GM12873 (cell line): ENCODE data around the gene MSI2.

Experiments used
- CTCF ChIP-seq: IDR thresholded peaks from 2 replicates; pipeline ENCODE4 v1.5.1; 2012; ENCODE audit warnings: low read depth, mild to moderate bottlenecking, moderate library complexity, low read length, control low read depth; ENCODE audit not compliant: insufficient read depth; ENCODE audit errors: missing control alignments

MSI2 gene

DNA sequence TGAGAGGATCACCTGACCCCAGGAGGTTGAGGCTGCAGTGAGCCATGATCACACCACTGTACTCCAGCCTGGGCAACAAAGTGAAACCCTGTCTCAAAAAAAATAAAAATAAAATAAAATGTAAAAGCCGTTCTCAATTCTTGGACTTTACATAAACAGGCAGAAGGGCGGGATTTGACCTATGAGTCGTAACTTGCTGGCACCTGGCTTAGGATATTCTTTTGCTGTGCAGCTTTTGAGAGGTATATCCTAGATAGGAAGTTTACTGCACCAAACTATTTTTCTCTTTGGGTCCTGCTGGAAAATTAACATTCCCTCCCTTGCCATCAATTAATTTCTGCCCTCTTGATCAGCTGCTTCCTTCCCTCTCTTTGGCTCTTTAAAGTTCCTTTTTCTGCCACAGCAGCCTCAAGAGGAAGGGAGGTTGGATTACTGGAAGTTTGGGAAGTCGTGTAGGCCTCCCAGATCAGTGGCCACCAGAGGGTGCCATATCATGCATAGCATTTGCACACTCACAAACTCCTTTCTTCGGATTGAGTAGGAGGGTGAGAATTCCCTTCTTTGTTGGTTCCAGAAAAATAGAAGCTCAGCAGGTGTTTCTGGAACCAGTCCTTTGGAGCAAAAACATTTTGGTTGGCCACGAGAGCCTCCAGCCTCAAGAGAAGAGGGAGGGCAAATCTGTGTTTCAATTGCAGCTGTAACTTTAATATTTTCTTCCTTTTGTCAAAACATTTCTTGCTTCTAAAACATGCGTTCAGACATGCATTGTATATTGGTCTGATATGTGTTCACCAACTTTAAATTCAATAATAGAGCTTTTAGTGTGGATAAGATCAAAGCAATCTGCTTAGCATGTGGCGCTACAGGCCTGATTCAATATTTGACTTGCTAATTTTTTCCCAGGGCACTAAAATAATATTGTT, 341.5 kb downstream of the MSI2 start:
- peak; percentile 83 for TF ChIP-seq CTCF

DNA sequence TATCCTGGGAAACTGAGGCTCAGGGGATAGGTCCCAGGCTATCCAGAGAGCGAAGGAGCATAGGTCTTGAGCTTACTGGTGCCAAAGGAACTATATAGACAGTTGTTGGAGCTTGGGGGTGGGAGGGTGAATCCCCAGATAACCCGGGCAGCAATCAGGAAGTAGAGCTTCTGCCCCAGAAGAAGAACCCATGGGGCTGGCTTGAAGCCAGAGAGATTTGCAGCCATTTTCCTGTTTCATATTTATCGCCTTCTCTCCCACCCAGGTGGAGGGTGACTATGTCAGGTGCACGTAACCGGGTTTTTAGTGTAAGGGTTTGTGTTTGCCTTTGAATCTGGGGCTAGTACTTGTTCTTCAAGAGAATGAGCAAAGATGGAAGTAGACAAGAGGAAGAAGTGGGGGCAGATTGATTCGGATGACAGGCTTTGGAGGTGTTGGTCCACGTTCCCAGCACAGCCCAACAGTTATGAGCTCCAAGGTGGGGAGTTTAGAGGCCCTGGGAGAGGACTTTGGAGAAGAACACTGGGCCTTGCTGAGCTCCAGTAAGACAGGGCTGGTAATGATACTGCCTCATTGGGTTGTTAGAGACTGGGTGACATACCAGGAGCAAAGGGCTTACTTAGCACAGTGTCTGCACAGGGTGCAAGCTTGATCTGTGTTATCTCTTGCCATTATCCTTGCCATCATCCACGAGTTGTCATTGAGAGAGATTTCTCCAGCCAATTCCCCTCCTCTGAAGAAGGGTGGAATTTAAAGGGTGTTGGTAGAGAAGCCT, 343.1 kb downstream of the MSI2 start:
- TF ChIP-seq CTCF = no peak

DNA sequence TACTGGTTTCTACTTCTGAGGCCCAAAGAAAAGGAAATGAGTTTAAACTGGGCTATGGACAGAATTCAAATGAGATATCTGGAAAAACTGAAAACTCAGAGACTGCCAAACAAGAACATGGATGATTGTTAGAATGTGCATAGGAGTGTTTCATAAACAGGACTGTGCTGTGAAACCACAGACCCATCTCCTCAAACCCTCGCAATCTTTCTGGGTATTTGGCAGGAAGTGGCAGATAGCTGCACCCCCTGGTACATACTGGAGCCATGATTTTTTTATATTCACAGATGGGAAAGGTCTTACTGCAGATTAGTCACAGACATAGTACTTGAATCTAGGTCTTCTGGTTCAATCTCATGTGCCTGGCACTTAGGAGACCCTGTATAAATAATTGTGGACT, 343.8 kb downstream of the MSI2 start:
- no peak for TF ChIP-seq CTCF

GRCh38 chr17:57601143-57601735, 344.9 kb downstream of the MSI2 start:
- TF ChIP-seq CTCF = no peak

DNA sequence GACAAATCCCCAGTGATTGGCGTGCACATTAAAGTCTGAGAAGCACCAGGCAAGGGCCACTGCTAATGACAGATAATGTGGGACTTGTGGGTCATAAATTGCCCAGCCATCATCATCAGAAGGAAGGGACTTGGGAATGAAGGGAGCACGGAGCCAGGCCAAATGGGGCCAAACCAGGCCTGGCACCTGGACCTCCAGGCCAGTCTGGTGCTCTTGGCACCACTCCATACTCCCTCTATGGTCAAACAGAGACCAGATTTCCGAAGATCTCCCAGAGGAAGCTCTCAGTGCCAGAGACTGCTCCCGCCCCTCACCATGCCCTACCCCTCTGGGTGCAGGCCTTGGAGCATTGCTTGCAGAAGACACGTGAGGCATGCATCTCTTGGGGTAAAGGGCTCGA, 346.6 kb downstream of the MSI2 start:
- TF ChIP-seq CTCF = no peak

- TF ChIP-seq CTCF = no peak
Observed at GRCh38 chr17:57603546-57603945, 347.2 kb downstream of the MSI2 start.

- no peak for TF ChIP-seq CTCF
Observed at GRCh38 chr17:57603978-57604377, 347.7 kb downstream of the MSI2 start.
